Lung (tissue), 12 donors: ENCODE data around the gene CCDC171. TPM values are rescaled to one million over a fixed set of nuclear protein-coding genes. Genes with fewer than 3 reads are reported as not detected.

Source experiments
- ATAC-seq: fragments of 200-7000 bp; cut with Tn5 transposase; one replicate; pipeline ENCODE4 v1.9.1; 2020; ENCODE audit warnings: moderate number of reproducible peaks; ENCODE audit not compliant: insufficient read depth, low FRiP score
- DNase-seq, 3 donors: peaks; one replicate each; pipeline ENCODE4 v3.0.0-alpha.2; 2013 to 2017
- H3K27ac ChIP-seq, 2 donors: one replicate each; pipeline ENCODE4 v1.5.1; 2013; ENCODE audit warnings: mild to moderate bottlenecking in 2 of 2, moderate library complexity in 2 of 2, control low read depth in 1 of 2, inconsistent platforms in 1 of 2, low read depth in 1 of 2, low read length in 1 of 2
- H3K27me3 ChIP-seq, 3 donors: one replicate each; pipeline ENCODE4 v1.5.1; 2013; ENCODE audit warnings: low read length in 2 of 3; ENCODE audit not compliant: control insufficient read depth in 3 of 3, insufficient read depth in 3 of 3
- H3K36me3 ChIP-seq, 4 donors: one replicate each; pipeline ENCODE4 v1.5.1; 2013; ENCODE audit warnings: low read length in 4 of 4, mild to moderate bottlenecking in 1 of 4, moderate library complexity in 1 of 4; ENCODE audit not compliant: control insufficient read depth in 4 of 4, insufficient read depth in 4 of 4
- H3K4me1 ChIP-seq, 5 donors: one replicate each; pipeline ENCODE4 v1.5.1; 2013; ENCODE audit warnings: low read length in 5 of 5, mild to moderate bottlenecking in 2 of 5, moderate library complexity in 1 of 5; ENCODE audit not compliant: control insufficient read depth in 5 of 5, insufficient read depth in 5 of 5
- H3K4me3 ChIP-seq: one replicate; pipeline ENCODE4 v1.5.1; 2013; ENCODE audit warnings: mild to moderate bottlenecking, control low read depth, moderate library complexity
- H3K9ac ChIP-seq, 2 donors: one replicate each; pipeline ENCODE4 v1.5.1; 2013; ENCODE audit warnings: low read length in 2 of 2, control low read depth in 1 of 2; ENCODE audit not compliant: insufficient read depth in 1 of 2
- H3K9me3 ChIP-seq, 4 donors: one replicate each; pipeline ENCODE4 v1.5.1; 2013; ENCODE audit warnings: low read length in 3 of 4, mild to moderate bottlenecking in 1 of 4, moderate library complexity in 1 of 4; ENCODE audit not compliant: control insufficient read depth in 4 of 4, insufficient read depth in 3 of 4
- CTCF ChIP-seq: IDR thresholded peaks from 2 replicates; pipeline ENCODE4 v1.5.1; 2012; ENCODE audit warnings: mild to moderate bottlenecking; ENCODE audit errors: control extremely low read depth, extremely low read depth
- WGBS, 2 donors: extraction: QIAGEN DNeasy Blood & Tissue Kit; methylation state at CpG; one replicate each; pipeline ENCODE4 v1.1.7; 2013; 5-methylcytosine and 5-hydroxymethylcytosine counted together
- polyA plus RNA-seq, 2 donors: library from polyadenylated mRNA; stranded (reverse); fragments of 200-250 nt; gene quantifications; one replicate each; pipeline ENCODE4 v1.2.1, GENCODE V29; 2013
- total RNA-seq, 2 donors: library from RNA; depleted of rRNA in 1 of 2; stranded (reverse); fragments of >200 nt in 1 of 2; gene quantifications; one replicate each; pipeline ENCODE4 v1.2.1, GENCODE V29; 2014 to 2021
- donor health status: control.
- donor health status: control.
- donor health status: Bipolar disorder and iron deficiency.
- donor health status: healthy.
- donor health status: DM: yes; HTN: yes; CAD: no.

The CCDC171 gene
- total and polyA plus RNA-seq, 4 donors, result 0.40 to 17.0 (median 2.5) TPM

- H3K9me3 ChIP-seq, result peaks cover 0 to 3% (median 0%) of the 10 kb centered on the region in 4 donors
- 84 to 89% methylated on average over 4 of the region's 4 CpGs for WGBS, 2 donors
- H3K4me3 ChIP-seq, result no peak overlapping the region
- no peak for TF ChIP-seq CTCF
- no peaks in the 10 kb centered on the region for H3K4me1 ChIP-seq
- no peak for DNase-seq
- H3K27me3 ChIP-seq, result no peaks in the 10 kb centered on the region
- ATAC-seq, result no peak
- no peak overlapping the region for H3K9ac ChIP-seq
- H3K36me3 ChIP-seq, result no peaks in the 10 kb centered on the region
- H3K27ac ChIP-seq, result no peak overlapping the region
Observed at GRCh38 chr9:15882328-15882727, 329.5 kb downstream of the CCDC171 start.

- Histone ChIP-seq H3K9ac (no peak overlapping the region), H3K4me3 (no peak overlapping the region), H3K9me3 (peaks cover 0 to 3% (median 0%) of the 10 kb centered on the region in 4 donors), H3K27ac (no peak overlapping the region), H3K36me3 (no peaks in the 10 kb centered on the region), H3K27me3 (no peaks in the 10 kb centered on the region), H3K4me1 (no peaks in the 10 kb centered on the region)
- no peak for DNase-seq
- no peak for ATAC-seq
- TF ChIP-seq CTCF, result no peak
- 87 to 90% methylated on average over 3 of the region's 3 CpGs for WGBS, 2 donors
Observed at GRCh38 chr9:15882883-15883282, 330.0 kb downstream of the CCDC171 start.

GRCh38 chr9:15885464-15885863, 332.6 kb downstream of the CCDC171 start:
- Histone ChIP-seq H3K27me3 (no peaks in the 10 kb centered on the region), H3K27ac (no peak overlapping the region), H3K4me1 (no peaks in the 10 kb centered on the region), H3K36me3 (no peaks in the 10 kb centered on the region), H3K9ac (no peak overlapping the region), H3K9me3 (no peaks in the 10 kb centered on the region), H3K4me3 (no peak overlapping the region)
- no peak for TF ChIP-seq CTCF
- WGBS, 2 donors, result 75 to 81% methylated on average over 2 of the region's 2 CpGs
- ATAC-seq (no peak), DNase-seq (no peak)

DNA sequence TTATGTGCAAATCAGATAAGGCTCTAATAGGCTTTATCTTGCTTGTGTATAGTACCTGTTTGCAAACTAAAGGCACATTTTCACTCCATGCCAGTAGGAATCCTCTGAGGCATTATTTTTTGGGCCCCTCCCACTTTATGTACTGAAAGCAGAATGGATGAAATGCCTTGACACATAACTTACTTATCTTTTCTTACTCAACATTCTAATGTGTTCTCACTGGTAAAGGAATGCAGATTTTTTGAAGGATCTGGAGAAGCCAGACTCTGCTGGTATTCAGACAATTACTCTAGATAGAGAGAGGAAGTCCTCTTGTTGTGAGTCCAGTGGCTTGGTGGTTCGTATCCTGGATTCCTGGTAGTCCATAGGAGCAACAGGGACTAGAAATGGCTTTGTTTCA, 336.7 kb downstream of the CCDC171 start:
- ATAC-seq (no peak), DNase-seq (peak in 2 of 3 donors; percentile 9 to 15)
- WGBS, 2 donors, result 85 to 97% methylated on average over 1 of the region's 1 CpG
- Histone ChIP-seq H3K36me3 (no peaks in the 10 kb centered on the region), H3K9ac (no peak overlapping the region), H3K9me3 (no peaks in the 10 kb centered on the region), H3K27me3 (no peaks in the 10 kb centered on the region), H3K27ac (no peak overlapping the region), H3K4me3 (no peak overlapping the region), H3K4me1 (no peaks in the 10 kb centered on the region)
- no peak for TF ChIP-seq CTCF
